HCT116 (cell line): ENCODE results near the gene POU2AF1.

Source experiments
- EGR1 ChIP-seq: IDR thresholded peaks from 2 replicates; pipeline ENCODE4 v1.6.1; 2012; ENCODE audit warnings: low read depth
- JUND ChIP-seq: IDR thresholded peaks from 2 replicates; pipeline ENCODE4 v1.6.1; 2012
- POLR2A ChIP-seq: IDR thresholded peaks from 2 replicates; pipeline ENCODE4 v1.7.0; 2011; ENCODE audit warnings: borderline replicate concordance; ENCODE audit not compliant: insufficient read depth, insufficient read length; ENCODE audit errors: extremely low read depth
- POLR2AphosphoS5 ChIP-seq: IDR thresholded peaks from 2 replicates; pipeline ENCODE4 v1.6.1; 2011; ENCODE audit warnings: mild to moderate bottlenecking, low read depth, low read length, moderate library complexity
- TF ChIP-seq, protein P1 (sequence below), 3 experiments: fragments of 200-600 bp in 1 of 3; sonication (generic) in 1 of 3; IDR thresholded peaks in 2 of 3; conservative IDR thresholded peaks in 1 of 3; 2 replicates each; pipeline ENCODE4 v1.5.1; 2012 to 2017; ENCODE audit warnings: low read depth in 2 of 3, low read length in 2 of 3, antibody characterized with exemption in 1 of 3, borderline replicate concordance in 1 of 3, control low read depth in 1 of 3, mild to moderate bottlenecking in 1 of 3, mixed read lengths in 1 of 3, mixed run types in 1 of 3, moderate library complexity in 1 of 3; ENCODE audit not compliant: insufficient read depth in 1 of 3

DNA sequence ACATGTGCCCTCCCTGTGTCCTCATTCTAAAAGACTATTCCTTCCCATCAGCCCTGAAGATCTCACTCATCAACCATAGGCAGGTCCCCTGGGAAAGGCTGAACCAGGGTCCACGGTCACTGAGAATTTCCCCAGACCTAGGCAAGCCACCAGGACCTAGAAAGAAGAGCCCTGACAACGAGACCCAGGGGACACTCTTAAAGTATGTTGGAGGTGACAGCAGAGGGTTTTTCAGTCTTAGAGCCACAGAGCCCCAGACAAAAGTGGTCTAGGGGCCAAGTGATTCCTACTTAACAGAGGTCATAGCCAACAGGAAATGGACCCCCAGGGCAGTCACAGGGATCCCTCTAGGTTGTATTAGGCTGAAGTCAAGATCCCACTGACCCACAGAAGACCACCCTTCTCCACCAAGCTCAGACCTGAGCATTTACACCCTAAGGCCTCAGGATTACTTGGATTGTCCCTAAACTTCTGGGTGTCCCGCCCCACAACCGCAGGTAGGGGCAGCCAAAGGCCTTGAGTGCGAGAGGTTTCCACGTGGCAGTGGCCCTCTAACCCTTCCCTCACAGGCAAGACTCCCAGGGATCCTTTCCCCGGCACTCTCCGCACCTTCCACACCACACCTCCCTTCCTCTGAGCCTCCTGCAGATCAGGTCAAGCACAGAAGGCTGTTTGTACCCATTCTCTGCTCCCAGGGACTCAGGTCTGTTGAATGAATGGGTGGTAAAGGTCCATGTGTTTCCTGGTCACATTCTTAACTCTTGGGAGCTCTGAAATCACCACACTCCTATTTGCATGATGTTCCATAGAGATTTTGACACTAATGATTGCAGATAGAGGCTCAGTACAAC is 12.3 kb downstream of the POU2AF1 start:
- TF ChIP-seq, protein P1, sequence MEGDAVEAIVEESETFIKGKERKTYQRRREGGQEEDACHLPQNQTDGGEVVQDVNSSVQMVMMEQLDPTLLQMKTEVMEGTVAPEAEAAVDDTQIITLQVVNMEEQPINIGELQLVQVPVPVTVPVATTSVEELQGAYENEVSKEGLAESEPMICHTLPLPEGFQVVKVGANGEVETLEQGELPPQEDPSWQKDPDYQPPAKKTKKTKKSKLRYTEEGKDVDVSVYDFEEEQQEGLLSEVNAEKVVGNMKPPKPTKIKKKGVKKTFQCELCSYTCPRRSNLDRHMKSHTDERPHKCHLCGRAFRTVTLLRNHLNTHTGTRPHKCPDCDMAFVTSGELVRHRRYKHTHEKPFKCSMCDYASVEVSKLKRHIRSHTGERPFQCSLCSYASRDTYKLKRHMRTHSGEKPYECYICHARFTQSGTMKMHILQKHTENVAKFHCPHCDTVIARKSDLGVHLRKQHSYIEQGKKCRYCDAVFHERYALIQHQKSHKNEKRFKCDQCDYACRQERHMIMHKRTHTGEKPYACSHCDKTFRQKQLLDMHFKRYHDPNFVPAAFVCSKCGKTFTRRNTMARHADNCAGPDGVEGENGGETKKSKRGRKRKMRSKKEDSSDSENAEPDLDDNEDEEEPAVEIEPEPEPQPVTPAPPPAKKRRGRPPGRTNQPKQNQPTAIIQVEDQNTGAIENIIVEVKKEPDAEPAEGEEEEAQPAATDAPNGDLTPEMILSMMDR (IDR thresholded peaks at IDR 0.05 in 2 of 3, conservative IDR thresholded peaks at IDR 0.05 in 1 of 3; ENCODE audit: borderline replicate concordance in 1 of 3, insufficient read depth in 1 of 3, low read depth in 2 of 3, low read length in 2 of 3): no peak
- TF ChIP-seq POLR2A (no peak), POLR2AphosphoS5 (no peak), JUND (no peak), EGR1 (no peak)
